ENCODE data around the gene ALG9. TPM values are rescaled to one million over a fixed set of nuclear protein-coding genes. Genes with fewer than 3 reads are reported as not detected.

The ALG9 gene
- total RNA-seq, 2 donors from 2014 or later, result 24.0 to 40.5 TPM

GRCh38 chr11:111846636-111847035 is 24.7 kb downstream of the ALG9 start:
- Mint-ChIP-seq H3K9me3 (no peaks in the 10 kb centered on the region), H3K36me3 (no peaks in the 10 kb centered on the region), H3K27ac (no peak overlapping the region)
- DNase-seq (ENCODE audit: low spot score in 2 of 2) (no peak), ATAC-seq (no peak)

- no peak for DNase-seq (ENCODE audit: low spot score in 2 of 2)
- Mint-ChIP-seq H3K36me3 (no peaks in the 10 kb centered on the region), H3K9me3 (no peaks in the 10 kb centered on the region), H3K27ac (no peak overlapping the region)
- no peak for ATAC-seq
These were observed 25.3 kb downstream of the ALG9 start for GRCh38 chr11:111846063-111846462.

DNA sequence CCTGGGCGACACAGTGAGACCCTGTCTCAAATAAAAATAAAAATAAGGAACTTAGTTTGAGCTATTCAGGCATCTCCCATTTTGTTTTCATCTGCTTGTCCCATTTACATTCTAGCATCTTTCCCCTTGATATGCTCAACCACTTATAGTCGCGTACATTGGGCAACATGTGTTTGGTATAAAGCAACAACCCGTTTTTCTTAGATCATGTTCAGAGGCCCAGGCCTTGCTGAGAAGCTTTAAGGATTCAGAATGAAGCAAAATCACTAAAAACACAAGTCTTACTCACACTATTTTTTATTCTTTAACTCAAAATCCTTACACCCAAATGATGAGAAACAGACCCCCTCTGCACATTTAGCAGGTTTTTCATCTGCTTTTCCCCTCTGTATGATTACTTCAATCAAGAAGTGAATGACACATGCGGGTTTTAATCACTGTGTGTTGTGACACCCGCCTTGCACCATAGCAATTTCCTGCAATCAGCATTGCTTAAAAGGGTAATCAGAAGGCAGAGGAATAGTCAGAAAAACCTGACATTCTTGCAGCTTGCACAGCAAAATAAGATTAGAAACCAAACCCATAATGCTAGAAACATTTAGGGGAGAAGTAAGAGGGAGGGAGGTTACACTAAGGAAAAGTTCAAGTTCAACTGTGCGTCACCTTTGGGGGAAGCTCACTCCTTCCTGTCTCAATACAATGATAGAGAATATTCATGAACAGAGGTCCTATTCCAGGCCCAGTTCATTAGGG is 25.9 kb downstream of the ALG9 start:
- no peaks in the 10 kb centered on the region for H3K9me3 Mint-ChIP-seq
- no peak for ATAC-seq
- no peak overlapping the region for H3K27ac Mint-ChIP-seq
- DNase-seq (ENCODE audit: low spot score in 2 of 2), result no peak
- no peaks in the 10 kb centered on the region for H3K36me3 Mint-ChIP-seq

DNA sequence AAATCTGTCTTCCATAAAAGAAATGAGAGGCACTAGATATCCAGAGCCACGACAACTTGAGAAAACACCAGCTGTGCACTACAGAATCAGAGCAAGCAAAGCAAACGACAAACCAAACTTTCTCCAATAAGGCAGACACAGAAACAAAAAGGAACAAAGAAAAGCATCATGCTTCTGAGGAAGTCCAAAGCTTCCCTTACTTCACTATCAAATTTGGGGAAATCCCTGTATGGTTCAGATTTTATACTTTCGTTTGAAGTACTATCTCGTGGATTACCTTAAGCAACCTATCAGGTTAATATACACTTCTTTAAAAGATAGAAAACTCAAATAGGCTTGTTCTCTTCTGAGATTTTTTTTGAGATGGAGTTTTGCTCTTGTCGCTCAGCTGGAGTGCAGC is 27.7 kb downstream of the ALG9 start:
- DNase-seq (ENCODE audit: low spot score in 2 of 2), result no peak
- H3K27ac Mint-ChIP-seq, result no peak overlapping the region
- no peaks in the 10 kb centered on the region for H3K36me3 Mint-ChIP-seq
- ATAC-seq, result no peak
- H3K9me3 Mint-ChIP-seq, result no peaks in the 10 kb centered on the region

DNA sequence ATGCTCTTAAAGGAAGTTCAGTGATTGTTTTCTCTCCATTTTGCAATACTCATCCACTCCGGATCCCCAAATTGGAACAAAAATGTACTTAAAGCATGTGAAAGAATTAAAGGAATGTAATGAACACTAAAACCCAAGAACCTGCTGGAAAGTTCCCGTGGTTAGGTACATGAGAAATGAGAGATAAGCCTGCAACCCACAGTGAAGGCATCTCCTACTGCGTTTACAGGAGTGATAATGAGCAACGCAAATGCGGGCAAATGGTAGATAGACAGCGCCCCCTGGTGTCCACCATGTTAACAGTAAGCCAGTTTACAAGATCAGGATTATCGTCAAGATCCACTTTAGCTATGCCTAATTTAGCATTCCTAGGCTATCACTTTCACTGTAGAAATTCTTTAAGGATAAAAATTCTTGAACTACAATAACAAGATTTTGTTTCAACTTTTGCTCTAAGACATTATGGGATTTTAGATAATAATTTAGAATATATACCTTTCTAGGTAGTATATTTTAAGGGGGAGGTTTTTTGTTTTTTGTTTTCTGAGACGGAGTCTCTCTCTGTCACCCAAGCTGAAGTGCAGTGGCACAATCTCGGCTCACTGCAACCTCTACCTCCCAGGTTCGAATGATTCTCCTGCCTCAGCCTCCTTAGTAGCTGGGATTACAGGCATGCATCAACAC is 29.9 kb downstream of the ALG9 start:
- no peaks in the 10 kb centered on the region for H3K9me3 Mint-ChIP-seq
- no peaks in the 10 kb centered on the region for H3K36me3 Mint-ChIP-seq
- ATAC-seq (peak; percentile 89 to 92), DNase-seq (ENCODE audit: low spot score in 2 of 2) (peak; percentile 66 to 85)
- no peak overlapping the region for H3K27ac Mint-ChIP-seq

GRCh38 chr11:111840143-111840542 is 31.2 kb downstream of the ALG9 start:
- ATAC-seq, result no peak
- Mint-ChIP-seq H3K9me3 (no peaks in the 10 kb centered on the region), H3K27ac (no peak overlapping the region), H3K36me3 (peaks cover 0 to 6% of the 10 kb centered on the region in 2 donors)
- DNase-seq (ENCODE audit: low spot score in 2 of 2), result no peak

DNA sequence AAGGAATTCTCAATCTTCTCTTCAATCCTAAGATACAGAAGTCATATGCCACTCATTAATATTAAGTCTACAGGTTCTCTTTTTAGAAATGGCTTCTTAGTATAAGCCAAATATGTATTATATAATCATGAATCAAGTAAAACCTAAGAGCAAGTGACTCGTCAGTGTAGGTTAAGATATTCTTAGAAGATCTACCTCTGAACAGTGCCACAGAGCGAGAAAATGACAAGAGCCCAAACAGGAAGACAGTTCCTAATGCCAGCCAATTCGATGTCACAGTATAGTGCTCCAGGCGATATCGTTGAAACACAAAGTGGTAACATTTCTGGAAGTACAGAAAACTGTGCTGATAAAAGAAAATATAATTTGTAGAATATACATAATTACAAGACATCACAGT is 33.3 kb downstream of the ALG9 start:
- no peak overlapping the region for H3K27ac Mint-ChIP-seq
- ATAC-seq (no peak), DNase-seq (ENCODE audit: low spot score in 2 of 2) (no peak)
- no peaks in the 10 kb centered on the region for H3K9me3 Mint-ChIP-seq
- peaks cover 0 to 6% of the 10 kb centered on the region in 2 donors for H3K36me3 Mint-ChIP-seq

DNA sequence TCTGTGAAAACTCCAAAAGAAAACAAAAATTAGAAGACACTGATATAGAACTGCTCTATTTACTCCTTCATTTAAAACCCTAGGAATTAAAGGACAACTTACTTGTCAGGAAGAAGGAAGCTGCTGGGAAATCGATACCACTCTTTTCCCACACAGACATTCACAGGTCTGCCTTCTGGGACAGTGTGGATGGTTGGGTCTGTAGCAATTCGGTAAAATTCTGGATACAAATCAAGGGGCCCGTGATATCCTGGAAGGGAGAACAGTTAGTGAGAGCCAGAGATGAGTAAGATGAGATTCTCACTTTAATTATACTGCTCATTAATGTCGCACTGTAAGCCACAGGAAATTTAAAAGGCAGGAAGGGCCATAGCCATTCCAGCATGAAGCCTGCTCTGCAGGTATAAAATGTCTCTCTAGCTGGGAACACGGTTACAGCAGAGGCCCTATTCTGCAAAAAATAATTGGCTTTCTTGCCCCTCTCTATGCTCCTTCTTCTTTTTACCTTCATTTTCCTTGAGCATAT is 34.0 kb downstream of the ALG9 start:
- ATAC-seq, result no peak
- Mint-ChIP-seq H3K27ac (no peak overlapping the region), H3K9me3 (no peaks in the 10 kb centered on the region), H3K36me3 (peaks cover 0 to 6% of the 10 kb centered on the region in 2 donors)
- DNase-seq (ENCODE audit: low spot score in 2 of 2), result no peak

GRCh38 chr11:111836721-111837120 is 34.7 kb downstream of the ALG9 start:
- Mint-ChIP-seq H3K27ac (no peak overlapping the region), H3K36me3 (peaks cover 0 to 6% of the 10 kb centered on the region in 2 donors), H3K9me3 (no peaks in the 10 kb centered on the region)
- ATAC-seq (peak; percentile 24 to 71), DNase-seq (ENCODE audit: low spot score in 2 of 2) (no peak)

DNA sequence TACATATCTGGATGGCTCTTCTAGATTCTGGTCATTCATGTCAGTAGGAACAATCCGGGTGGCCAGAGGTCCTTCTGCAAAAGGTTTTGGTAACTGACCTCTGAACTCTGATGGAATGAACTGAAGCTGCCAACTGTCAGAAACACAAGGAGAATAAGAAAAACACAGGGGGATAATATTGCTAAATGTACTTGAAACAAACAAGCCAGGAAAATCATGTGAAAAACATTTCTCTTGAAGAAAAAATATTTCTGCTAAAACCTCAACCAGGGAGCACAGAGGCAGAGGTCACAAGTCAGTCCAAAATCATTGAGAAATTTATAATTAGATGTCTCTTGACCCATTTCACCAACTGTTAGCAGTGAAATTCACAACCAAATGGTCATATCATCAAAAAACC is 35.2 kb downstream of the ALG9 start:
- Mint-ChIP-seq H3K27ac (no peak overlapping the region), H3K36me3 (peaks cover 0 to 6% of the 10 kb centered on the region in 2 donors), H3K9me3 (no peaks in the 10 kb centered on the region)
- DNase-seq (ENCODE audit: low spot score in 2 of 2) (no peak), ATAC-seq (no peak)

DNA sequence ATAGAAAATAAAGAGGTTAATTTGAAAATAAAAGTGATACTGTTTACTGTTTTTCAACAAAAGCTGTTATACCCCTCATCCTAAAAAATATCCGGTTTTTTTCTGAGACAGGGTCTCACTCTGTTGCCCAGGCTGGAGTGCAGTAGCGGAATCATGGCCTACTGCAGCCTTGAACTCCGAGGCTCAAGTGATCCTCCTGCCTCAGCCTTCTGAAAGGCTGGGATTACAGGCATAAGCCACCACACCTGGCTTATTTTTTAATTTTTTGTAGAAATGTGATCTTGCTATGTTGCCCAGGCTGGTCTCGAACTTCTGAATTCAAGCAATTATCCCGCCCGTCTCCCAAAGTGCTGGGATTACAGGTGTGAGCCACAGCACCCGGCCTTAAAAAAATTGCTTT is 35.7 kb downstream of the ALG9 start:
- Mint-ChIP-seq H3K27ac (no peak overlapping the region), H3K36me3 (peaks cover under 1 to 6% of the 10 kb centered on the region in 2 donors), H3K9me3 (no peaks in the 10 kb centered on the region)
- no peak for DNase-seq (ENCODE audit: low spot score in 2 of 2)
- ATAC-seq, result no peak

GRCh38 chr11:111834432-111835163 is 36.8 kb downstream of the ALG9 start:
- Mint-ChIP-seq H3K36me3 (peaks cover 6% of the 10 kb centered on the region in 2 donors), H3K9me3 (no peaks in the 10 kb centered on the region), H3K27ac (no peak overlapping the region)
- ATAC-seq (no peak), DNase-seq (ENCODE audit: low spot score in 2 of 2) (no peak)

DNA sequence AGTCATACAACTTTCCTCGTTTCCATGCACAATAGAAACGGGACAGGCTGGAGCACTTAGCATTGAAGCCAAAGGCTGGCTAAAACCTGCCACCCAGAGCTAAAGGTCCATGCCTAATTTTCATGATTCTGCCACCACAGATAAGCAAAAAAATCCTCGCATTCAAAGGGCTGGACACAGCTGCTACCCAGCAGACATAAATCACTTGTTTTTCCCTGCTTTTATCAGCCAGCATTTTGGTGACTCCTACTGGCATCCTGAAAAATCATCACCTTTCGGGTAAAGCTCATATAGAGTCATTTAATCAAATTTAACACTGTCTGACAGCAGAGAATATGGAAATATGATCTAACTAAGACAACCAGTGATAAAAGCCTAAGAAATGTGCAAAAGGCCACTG is 37.9 kb downstream of the ALG9 start:
- H3K27ac Mint-ChIP-seq, result no peak overlapping the region
- no peak for DNase-seq (ENCODE audit: low spot score in 2 of 2)
- no peak for ATAC-seq
- H3K9me3 Mint-ChIP-seq, result no peaks in the 10 kb centered on the region
- peaks cover 6% of the 10 kb centered on the region in 2 donors for H3K36me3 Mint-ChIP-seq

DNA sequence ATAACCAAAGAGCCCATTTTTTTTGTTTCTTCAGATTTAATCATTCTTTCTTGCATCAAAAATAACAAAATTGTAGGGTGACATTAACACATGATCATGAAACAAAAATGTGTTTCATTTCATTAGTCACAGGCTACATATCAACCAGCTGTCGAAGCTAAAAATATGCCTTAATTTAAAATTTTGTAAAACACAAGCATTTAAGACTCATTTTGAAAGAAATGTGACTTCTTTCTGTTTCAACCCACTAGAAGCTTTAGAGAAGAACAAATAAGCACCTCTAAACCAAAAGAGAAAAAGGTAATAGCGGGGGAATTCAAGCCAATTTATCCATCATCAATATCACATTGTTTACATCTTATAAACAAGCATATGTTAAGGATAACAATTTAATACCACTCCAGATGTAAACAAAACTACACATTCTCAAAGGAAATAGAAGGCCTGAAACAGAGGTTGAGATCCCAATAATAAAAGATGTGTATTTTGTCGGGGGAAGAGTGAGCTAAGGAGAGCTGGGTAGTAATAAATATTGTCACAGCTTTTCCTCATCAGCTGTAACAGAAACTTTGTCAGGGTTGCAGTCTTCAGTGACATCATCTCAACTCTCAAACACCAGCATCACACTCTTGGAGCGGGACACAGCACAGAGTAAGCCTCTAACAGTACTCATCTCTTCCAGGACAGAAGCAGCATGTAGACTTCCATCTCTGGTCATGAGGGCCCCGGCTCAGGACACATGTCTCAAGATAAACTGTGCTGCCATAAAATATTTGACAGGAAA is 42.0 kb downstream of the ALG9 start:
- Mint-ChIP-seq H3K27ac (peak overlapping the region in 1 of 2 donors; percentile 54), H3K36me3 (peaks cover 0 to 16% of the 10 kb centered on the region in 2 donors), H3K9me3 (no peaks in the 10 kb centered on the region)
- DNase-seq (ENCODE audit: low spot score in 2 of 2) (no peak), ATAC-seq (peak; percentile 59 to 91)

- no peaks in the 10 kb centered on the region for H3K9me3 Mint-ChIP-seq
These were observed 44.9 kb downstream of the ALG9 start for GRCh38 chr11:111826322-111826950.

GRCh38 chr11:111823629-111824028 is 47.8 kb downstream of the ALG9 start:
- no peak for ATAC-seq
- peaks cover 5 to 11% of the 10 kb centered on the region in 2 donors for H3K36me3 Mint-ChIP-seq
- H3K27ac Mint-ChIP-seq, result no peak overlapping the region
- no peaks in the 10 kb centered on the region for H3K9me3 Mint-ChIP-seq
- no peak for DNase-seq (ENCODE audit: low spot score in 2 of 2)

More at GRCh38 chr11:111826322-111826950, 44.9 kb downstream of the ALG9 start:
- DNase-seq (ENCODE audit: low spot score in 2 of 2) (no peak), ATAC-seq (no peak)
- Mint-ChIP-seq H3K27ac (no peak overlapping the region), H3K36me3 (peaks cover 5 to 16% of the 10 kb centered on the region in 2 donors)

Measured in activated naive CD4-positive, alpha-beta T cell treated with anti-CD3 and anti-CD28 coated beads, Interleukin-2, amount 50 U/mL, for 72 hours (primary cell).